Neural cell (in vitro differentiated cells): ENCODE measurements around the gene EML6.

Source experiments
- CTCF ChIP-seq: fragments of 450-650 bp; IDR thresholded peaks from 2 replicates; pipeline ENCODE4 v1.5.1; 2014; ENCODE audit warnings: antibody characterized with exemption, mild to moderate bottlenecking, moderate library complexity; ENCODE audit not compliant: poor library complexity, severe bottlenecking
- EZH2 ChIP-seq: fragments of 200-600, 300-800 bp; shearing (Covaris generic), sonication (generic); IDR thresholded peaks from 2 replicates; pipeline ENCODE4 v1.6.1; 2014; ENCODE audit warnings: antibody characterized with exemption, low read length, borderline replicate concordance, mild to moderate bottlenecking; ENCODE audit not compliant: insufficient read depth, poor library complexity, severe bottlenecking
- MXI1 ChIP-seq: fragments of 450-650 bp; conservative IDR thresholded peaks from 2 replicates; pipeline ENCODE4 v1.6.1; 2014; ENCODE audit warnings: antibody characterized with exemption, mild to moderate bottlenecking; ENCODE audit not compliant: poor library complexity, severe bottlenecking
- POLR2AphosphoS5 ChIP-seq: IDR thresholded peaks from 2 replicates; pipeline ENCODE4 v1.6.1; 2012
- REST ChIP-seq: IDR thresholded peaks from 2 replicates; pipeline ENCODE4 v1.6.1; 2012; ENCODE audit warnings: borderline replicate concordance
- TAF1 ChIP-seq: IDR thresholded peaks from 2 replicates; pipeline ENCODE4 v1.6.1; 2012; ENCODE audit warnings: low read depth

DNA sequence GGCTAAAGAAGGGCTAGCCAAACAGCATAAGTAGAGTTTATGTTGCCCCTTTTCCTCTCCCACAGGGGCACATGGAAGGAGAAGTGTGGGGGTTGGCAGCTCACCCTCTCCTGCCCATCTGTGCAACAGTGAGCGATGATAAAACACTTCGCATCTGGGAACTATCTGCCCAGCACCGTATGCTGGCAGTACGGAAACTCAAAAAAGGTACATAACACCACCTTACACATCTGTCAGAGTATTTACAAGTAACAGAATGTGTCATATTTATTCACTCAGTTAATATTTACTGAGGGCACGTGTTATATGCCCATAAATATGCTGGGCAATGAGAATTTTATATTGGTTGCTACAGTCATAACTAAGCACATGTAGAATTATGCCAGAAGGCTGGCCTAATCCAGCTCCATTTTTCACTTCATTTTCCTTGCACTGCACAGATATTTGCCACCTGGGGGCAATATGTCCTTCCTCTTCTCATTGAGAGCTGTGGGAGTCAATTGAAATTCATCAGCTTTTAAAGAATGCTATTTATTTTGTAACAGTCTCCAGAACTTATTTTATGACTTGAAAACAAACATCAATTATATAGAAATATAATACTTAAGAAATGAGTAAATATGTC is 176.2 kb downstream of the EML6 start:
- TF ChIP-seq REST (no peak), TAF1 (no peak), MXI1 (no peak), CTCF (peak; percentile 70), EZH2 (no peak), POLR2AphosphoS5 (no peak)
